Body of pancreas (tissue), 4 donors: ENCODE measurements around the gene SRRM1.
A peak's percentile ranks its signal among the peaks of the same experiment; 100 is the strongest.

Experiments
- POLR2A ChIP-seq, 3 donors: fragments of 450-650 bp; IDR thresholded peaks; one replicate each; pipeline ENCODE4 v1.6.1; 2016; ENCODE audit warnings: antibody characterized with exemption in 3 of 3, mild to moderate bottlenecking in 2 of 3
- TF ChIP-seq, protein P1 (sequence below), 7 experiments: fragments of 450-650 bp in 4 of 7; fragments of 200-600 bp in 3 of 7; sonication (generic) in 3 of 7; IDR thresholded peaks; one replicate each; pipeline ENCODE4 v1.5.1; 2016 to 2019; ENCODE audit warnings: antibody characterized with exemption in 7 of 7

GRCh38 chr1:24642481-24643362, at the start of gene SRRM1:
- TF ChIP-seq, protein P1, sequence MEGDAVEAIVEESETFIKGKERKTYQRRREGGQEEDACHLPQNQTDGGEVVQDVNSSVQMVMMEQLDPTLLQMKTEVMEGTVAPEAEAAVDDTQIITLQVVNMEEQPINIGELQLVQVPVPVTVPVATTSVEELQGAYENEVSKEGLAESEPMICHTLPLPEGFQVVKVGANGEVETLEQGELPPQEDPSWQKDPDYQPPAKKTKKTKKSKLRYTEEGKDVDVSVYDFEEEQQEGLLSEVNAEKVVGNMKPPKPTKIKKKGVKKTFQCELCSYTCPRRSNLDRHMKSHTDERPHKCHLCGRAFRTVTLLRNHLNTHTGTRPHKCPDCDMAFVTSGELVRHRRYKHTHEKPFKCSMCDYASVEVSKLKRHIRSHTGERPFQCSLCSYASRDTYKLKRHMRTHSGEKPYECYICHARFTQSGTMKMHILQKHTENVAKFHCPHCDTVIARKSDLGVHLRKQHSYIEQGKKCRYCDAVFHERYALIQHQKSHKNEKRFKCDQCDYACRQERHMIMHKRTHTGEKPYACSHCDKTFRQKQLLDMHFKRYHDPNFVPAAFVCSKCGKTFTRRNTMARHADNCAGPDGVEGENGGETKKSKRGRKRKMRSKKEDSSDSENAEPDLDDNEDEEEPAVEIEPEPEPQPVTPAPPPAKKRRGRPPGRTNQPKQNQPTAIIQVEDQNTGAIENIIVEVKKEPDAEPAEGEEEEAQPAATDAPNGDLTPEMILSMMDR (IDR thresholded peaks at IDR 0.05), result peak in 4 of 7 experiments; percentile 10 to 48 (median 27)
- TF ChIP-seq POLR2A (IDR thresholded peaks at IDR 0.05), result peak; percentile 97 to 100 (median 100)
